Endothelial cell of umbilical vein (primary cell): ENCODE data around the gene SLC12A4. TPM values are rescaled to one million over a fixed set of nuclear protein-coding genes. Genes with fewer than 3 reads are reported as not detected.

ENCODE experiments used
- BruUV-seq: library from RNA; stranded (reverse); fragments of 400-500 nt; replicated peaks from 2 replicates; lab custom pipeline; 2021; lab: Mats Ljungman, UMichigan
- CTCF ChIA-PET: fragments of 300-600, 350-600 bp; sonication (Branson Sonifier 250); formaldehyde crosslinking; loops from one replicate; lab custom pipeline; 2021; ENCODE audit warnings: antibody characterized with exemption, inconsistent platforms; lab: Charles Lee
- POLR2A ChIA-PET: fragments of 300-600, 350-600 bp; sonication (Branson Sonifier 250); formaldehyde crosslinking; loops from one replicate; lab custom pipeline; 2021; ENCODE audit warnings: antibody characterized with exemption, inconsistent platforms; lab: Charles Lee
- DNase-seq: peaks from one replicate; pipeline ENCODE4 v3.0.0-alpha.2; 2011; ENCODE audit warnings: low read depth, low spot score
- FAIRE-seq: peaks from 2 replicates; lab custom pipeline; 2011; peaks lifted over from hg19 to GRCh38; lab: Jason Lieb, UNC
- H2AFZ ChIP-seq: 2 replicates; pipeline ENCODE4 v1.6.0; 2012; ENCODE audit warnings: low read depth, low read length, control low read depth, inconsistent platforms
- H3K27ac ChIP-seq: 2 replicates; pipeline ENCODE4 v1.5.1; 2011; ENCODE audit warnings: low read depth, mild to moderate bottlenecking, control low read depth, low read length, moderate library complexity; ENCODE audit not compliant: insufficient read depth
- H3K27me3 ChIP-seq, 2 experiments: 2 replicates each; pipeline versions ENCODE4 v1.6.0 to v1.6.1; 2011; ENCODE audit warnings: low read length in 2 of 2, mixed read lengths in 1 of 2; ENCODE audit not compliant: control insufficient read depth in 2 of 2, insufficient read depth in 2 of 2
- H3K36me3 ChIP-seq, 2 experiments: 2 replicates in 1 of 2; 3 replicates in 1 of 2; pipeline ENCODE4 v1.5.1; 2011; ENCODE audit warnings: low read length in 2 of 2, mild to moderate bottlenecking in 1 of 2, moderate library complexity in 1 of 2; ENCODE audit not compliant: control insufficient read depth in 2 of 2, insufficient read depth in 2 of 2; ENCODE audit errors: extremely low read depth in 1 of 2
- H3K4me1 ChIP-seq: 3 replicates; pipeline ENCODE4 v1.5.1; 2011; ENCODE audit warnings: mild to moderate bottlenecking, low read length; ENCODE audit not compliant: control insufficient read depth, insufficient read depth; ENCODE audit errors: extremely low read depth
- H3K4me2 ChIP-seq: 2 replicates; pipeline ENCODE4 v1.6.1; 2011; ENCODE audit warnings: low read length, control low read depth, mixed read lengths; ENCODE audit not compliant: insufficient read depth
- H3K4me3 ChIP-seq, 3 experiments: fragments of 200-600 bp in 1 of 3; sonication (generic), shearing (Covaris generic) in 1 of 3; replicated peaks in 1 of 3; 2 replicates each; pipeline ENCODE4 v1.5.1; 2011 to 2016; ENCODE audit warnings: control low read depth in 3 of 3, low read length in 3 of 3, mild to moderate bottlenecking in 2 of 3, inconsistent platforms in 1 of 3, low read depth in 1 of 3, moderate library complexity in 1 of 3; ENCODE audit not compliant: insufficient read depth in 1 of 3
- H3K79me2 ChIP-seq: 2 replicates; pipeline ENCODE4 v1.6.0; 2012; ENCODE audit warnings: low read length, inconsistent platforms; ENCODE audit not compliant: control insufficient read depth, insufficient read depth
- H3K9ac ChIP-seq: replicated peaks from 2 replicates; pipeline ENCODE3; 2011; ENCODE audit warnings: low read length, control low read depth; ENCODE audit not compliant: insufficient read depth; ENCODE audit errors: extremely low read depth
- H3K9me1 ChIP-seq: replicated peaks from 3 replicates; pipeline ENCODE4 v1.6.0; 2011; ENCODE audit warnings: mild to moderate bottlenecking, low read length; ENCODE audit not compliant: control insufficient read depth, insufficient read depth; ENCODE audit errors: extremely low read depth
- H3K9me3 ChIP-seq: replicated peaks from 2 replicates; pipeline ENCODE4 v1.5.1; 2012; ENCODE audit warnings: low read length, inconsistent platforms; ENCODE audit not compliant: control insufficient read depth, insufficient read depth
- H4K20me1 ChIP-seq: replicated peaks from 2 replicates; pipeline ENCODE3; 2011; ENCODE audit warnings: mild to moderate bottlenecking, low read length; ENCODE audit not compliant: control insufficient read depth, insufficient read depth; ENCODE audit errors: extremely low read depth
- CTCF ChIP-seq, 2 donors: IDR thresholded peaks; 1 replicate in 1 of 2; 2 replicates in 1 of 2; pipeline ENCODE4 v1.5.1; 2011; ENCODE audit warnings: low read length in 2 of 2, mild to moderate bottlenecking in 2 of 2, moderate library complexity in 2 of 2, control low read depth in 1 of 2, inconsistent platforms in 1 of 2, low read depth in 1 of 2; ENCODE audit not compliant: insufficient read depth in 1 of 2; ENCODE audit errors: extremely low read depth in 1 of 2
- EZH2 ChIP-seq: IDR thresholded peaks from 2 replicates; pipeline ENCODE4 v1.6.1; 2012; ENCODE audit warnings: borderline replicate concordance, low read depth, mild to moderate bottlenecking, moderate library complexity, low read length, inconsistent platforms; ENCODE audit not compliant: severe bottlenecking
- FOS ChIP-seq: IDR thresholded peaks from 2 replicates; pipeline ENCODE4 v1.6.1; 2011; ENCODE audit warnings: mild to moderate bottlenecking, low read length, moderate library complexity, borderline replicate concordance; ENCODE audit not compliant: insufficient read depth
- GATA2 ChIP-seq: IDR thresholded peaks from 2 replicates; pipeline ENCODE4 v1.7.0; 2011; ENCODE audit warnings: low read depth, mild to moderate bottlenecking, moderate library complexity, mixed read lengths, low read length; ENCODE audit not compliant: insufficient read length, insufficient read depth
- JUN ChIP-seq: IDR thresholded peaks from 2 replicates; pipeline ENCODE4 v1.6.1; 2011; ENCODE audit warnings: borderline replicate concordance, low read depth; ENCODE audit not compliant: insufficient read length, insufficient read depth
- MYC ChIP-seq: IDR thresholded peaks from one replicate; pipeline ENCODE4 v1.6.1; 2011; ENCODE audit warnings: mild to moderate bottlenecking, low read depth, low read length
- POLR2A ChIP-seq: IDR thresholded peaks from 2 replicates; pipeline ENCODE4 v1.6.1; 2012; ENCODE audit warnings: low read depth, mild to moderate bottlenecking, control low read depth, low read length
- POLR2AphosphoS5 ChIP-seq: IDR thresholded peaks from 2 replicates; pipeline ENCODE4 v1.6.1; 2012; ENCODE audit warnings: low read depth, mild to moderate bottlenecking, control low read depth, low read length, moderate library complexity; ENCODE audit not compliant: insufficient read depth
- dilution Hi-C: fragments of 300-500 bp; cut with MboI; formaldehyde crosslinking; loops from one replicate; pipeline ENCODE4 v1.15.0; 2019; ENCODE audit warnings: low sequenced_read_pairs; ENCODE audit not compliant: extremely low pct_ligation_motif_present
- intact Hi-C: fragments of 100-400 bp; cut with micrococcal nuclease; formaldehyde crosslinking; loops from one replicate; pipeline ENCODE4 v1.10.0; 2022
- polyA plus RNA-seq, 4 experiments: library from polyadenylated mRNA; depleted of rRNA in 3 of 4; stranded (reverse) in 3 of 4; unstranded in 1 of 4; fragments of >200 nt; gene quantifications; 2 replicates each; pipeline versions ENCODE4 v1.2.1 to v1.2.3, GENCODE V29; 2011 to 2012; ENCODE audit warnings: missing spikeins in 1 of 4
- total RNA-seq: library from RNA; stranded (reverse); gene quantifications from 2 replicates; pipeline ENCODE4 v1.2.3, GENCODE V29; 2021
- TF ChIP-seq, protein P1 (sequence below): IDR thresholded peaks from 2 replicates; pipeline ENCODE4 v1.6.1; 2011; ENCODE audit not compliant: insufficient read depth, insufficient read length

The SLC12A4 gene
- total and polyA plus RNA-seq, 2 donors (not counting 3 experiments of a cell fraction or from before 2014, with no cell fraction given) = 110 to 114 TPM

DNA sequence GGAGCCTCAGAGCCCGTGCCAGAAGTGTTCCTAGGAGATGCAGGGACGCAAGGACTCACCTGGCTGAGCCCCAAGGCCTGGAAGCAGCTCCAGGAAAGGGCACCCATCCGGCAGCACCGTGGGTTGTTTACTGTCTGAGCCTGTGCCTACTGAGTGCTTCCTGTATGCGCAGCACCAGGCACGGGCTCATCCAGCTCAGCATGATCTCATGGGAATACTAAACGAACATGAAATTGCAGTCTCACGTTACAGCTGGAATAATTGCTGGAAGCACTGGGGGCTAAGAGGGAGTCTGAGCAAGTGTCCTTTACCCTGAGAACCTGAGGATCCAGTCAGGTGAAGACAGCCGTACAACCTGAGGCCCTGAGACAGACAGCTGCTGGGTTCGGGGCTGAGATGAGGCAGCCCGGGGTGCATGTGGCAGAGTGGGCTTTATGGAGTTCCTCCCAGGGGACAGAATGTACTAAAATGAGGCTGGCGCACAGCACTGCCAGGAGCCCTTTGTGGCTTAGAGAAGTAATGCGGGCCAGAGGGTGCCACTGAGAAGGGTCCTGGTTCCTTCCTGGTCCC is 42.2 kb downstream of the SLC12A4 start:
- H3K9me1 ChIP-seq = no peaks in the 10 kb centered on the region
- H3K4me2 ChIP-seq = no peak overlapping the region
- dilution Hi-C loops (no loop called here), intact Hi-C loops (loop anchor here (10.0 kb wide), 1 partner anchor 401 kb away; the partner anchor contains the start of gene RIPOR1)
- peak; percentile 75 for FAIRE-seq
- H3K36me3 ChIP-seq = peaks cover 0 to 16% of the 10 kb centered on the region in 2 experiments
- H3K9ac ChIP-seq = peak overlapping the region; percentile 35
- POLR2A ChIA-PET = no interaction called here
- peak; percentile 79 for DNase-seq
- H3K4me1 ChIP-seq = peaks cover 10% of the 10 kb centered on the region
- CTCF ChIA-PET = interaction anchor here (0.6 to 6.1 kb wide), 17 partner anchors 9 to 405 kb away, joined by 3 to 106 read pairs (median 5); partner anchors contain the start of gene NRN1L
- no TSS peak for BruUV-seq
- no peaks in the 10 kb centered on the region for H4K20me1 ChIP-seq
- peak overlapping the region; percentile 35 for H3K27ac ChIP-seq
- H3K79me2 ChIP-seq = no peaks in the 10 kb centered on the region
- no peaks in the 10 kb centered on the region for H3K9me3 ChIP-seq
- H3K4me3 ChIP-seq = no peak overlapping the region
- H3K27me3 ChIP-seq = no peaks in the 10 kb centered on the region
- TF ChIP-seq POLR2A = no peak
- no peak for TF ChIP-seq MYC
- TF ChIP-seq POLR2AphosphoS5 = no peak
- TF ChIP-seq JUN = no peak
- TF ChIP-seq CTCF (IDR thresholded peaks at IDR 0.05; ENCODE audit: extremely low read depth in 1 of 2, insufficient read depth in 1 of 2, low read depth in 1 of 2, low read length in 2 of 2) = peak; percentile 13 to 17
- TF ChIP-seq, protein P1, sequence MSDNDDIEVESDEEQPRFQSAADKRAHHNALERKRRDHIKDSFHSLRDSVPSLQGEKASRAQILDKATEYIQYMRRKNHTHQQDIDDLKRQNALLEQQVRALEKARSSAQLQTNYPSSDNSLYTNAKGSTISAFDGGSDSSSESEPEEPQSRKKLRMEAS = no peak
- TF ChIP-seq EZH2 = no peak
- no peak for TF ChIP-seq FOS
- no peak for TF ChIP-seq GATA2
- no peak overlapping the region for H2AFZ ChIP-seq
